Measurements from ENCODE around the gene TECPR1. TPM values are rescaled to one million over a fixed set of nuclear protein-coding genes. Genes with fewer than 3 reads are reported as not detected.

TECPR1 gene
- total RNA-seq, 2 experiments from 2014 or later = 45.6 to 60.7 TPM

GRCh38 chr7:98288064-98288823 is 36.2 kb upstream of the TECPR1 start:
- Mint-ChIP-seq H3K4me1 (peaks cover 3% of the 10 kb centered on the region), H3K9me3 (ENCODE audit: low read depth) (no peaks in the 10 kb centered on the region), H3K36me3 (no peaks in the 10 kb centered on the region), H3K27ac (no peak overlapping the region), H3K4me3 (no peak overlapping the region), H3K27me3 (no peaks in the 10 kb centered on the region)
- ATAC-seq (no peak), DNase-seq (no peak)
- CTCF ChIA-PET = no interaction called here

DNA sequence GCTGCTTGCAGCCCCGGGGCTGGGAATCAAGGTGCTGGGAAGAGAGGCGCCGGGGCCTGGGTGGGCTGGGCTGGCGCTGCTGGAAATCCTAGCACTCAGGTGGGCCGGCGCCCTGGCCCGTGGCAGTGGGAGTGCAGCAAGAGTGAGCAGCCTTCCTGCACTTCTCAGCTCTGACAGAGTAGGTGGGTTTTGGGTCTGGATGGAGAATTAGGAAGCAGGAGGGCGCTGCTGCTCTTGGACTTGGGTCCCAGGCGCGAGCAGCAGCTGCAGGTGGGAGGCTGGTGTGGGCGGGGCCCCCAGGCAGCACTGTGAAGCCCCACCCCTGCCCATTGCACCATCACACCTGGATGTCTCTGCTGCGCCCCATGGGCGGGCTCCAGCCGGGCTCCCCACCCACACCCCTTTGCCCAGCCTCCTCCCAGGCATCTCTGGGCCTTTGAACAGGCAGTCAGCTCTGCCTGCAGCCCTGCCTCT is 35.5 kb upstream of the TECPR1 start:
- Mint-ChIP-seq H3K9me3 (ENCODE audit: low read depth) (no peaks in the 10 kb centered on the region), H3K27ac (no peak overlapping the region), H3K4me3 (no peak overlapping the region), H3K27me3 (no peaks in the 10 kb centered on the region), H3K4me1 (peaks cover 10% of the 10 kb centered on the region), H3K36me3 (peaks cover 4% of the 10 kb centered on the region)
- DNase-seq = no peak
- no peak for ATAC-seq
- CTCF ChIA-PET = no interaction called here

DNA sequence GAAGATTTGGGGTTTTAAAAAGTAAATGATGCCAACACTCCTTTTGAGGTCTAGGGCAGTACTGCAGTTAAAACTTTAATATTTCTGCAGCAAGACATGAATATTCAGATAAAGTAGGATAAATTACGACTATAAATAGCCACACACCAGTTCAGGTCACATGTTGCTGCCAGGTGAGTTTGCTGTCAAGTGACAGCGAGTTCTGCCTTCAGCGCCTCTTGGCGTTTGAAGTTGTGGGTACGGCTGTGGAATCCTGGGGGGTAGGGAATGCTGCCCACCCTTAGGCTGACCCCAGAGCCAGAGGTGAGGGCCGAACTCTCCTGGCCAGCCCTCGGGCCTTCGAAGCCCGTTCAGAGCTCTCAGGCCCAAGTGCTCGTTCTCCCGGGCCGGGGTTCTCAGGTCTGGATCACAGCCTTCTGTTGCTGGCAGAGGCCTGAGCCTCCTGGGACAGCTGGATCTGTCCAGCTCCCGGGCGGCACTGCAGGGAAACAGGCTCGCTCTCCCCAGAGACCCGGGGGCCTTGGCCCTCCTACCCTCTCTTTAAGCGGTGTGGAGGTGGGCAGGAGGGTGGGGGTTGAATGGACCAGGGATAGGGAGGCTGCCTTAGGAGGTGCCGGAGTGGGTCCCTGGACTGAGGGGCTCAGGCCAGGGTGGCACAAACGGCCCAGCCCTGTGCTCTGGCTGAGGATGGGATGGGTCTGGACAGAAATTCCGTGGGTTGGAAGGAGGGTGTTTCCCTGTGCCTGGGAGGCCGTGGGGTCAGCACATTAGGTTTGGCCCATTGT is 34.9 kb upstream of the TECPR1 start:
- ATAC-seq (no peak), DNase-seq (no peak)
- Mint-ChIP-seq H3K36me3 (peaks cover 4% of the 10 kb centered on the region), H3K27ac (no peak overlapping the region), H3K4me1 (peaks cover 14% of the 10 kb centered on the region), H3K27me3 (no peaks in the 10 kb centered on the region), H3K4me3 (no peak overlapping the region), H3K9me3 (ENCODE audit: low read depth) (no peaks in the 10 kb centered on the region)
- CTCF ChIA-PET = no interaction called here

DNA sequence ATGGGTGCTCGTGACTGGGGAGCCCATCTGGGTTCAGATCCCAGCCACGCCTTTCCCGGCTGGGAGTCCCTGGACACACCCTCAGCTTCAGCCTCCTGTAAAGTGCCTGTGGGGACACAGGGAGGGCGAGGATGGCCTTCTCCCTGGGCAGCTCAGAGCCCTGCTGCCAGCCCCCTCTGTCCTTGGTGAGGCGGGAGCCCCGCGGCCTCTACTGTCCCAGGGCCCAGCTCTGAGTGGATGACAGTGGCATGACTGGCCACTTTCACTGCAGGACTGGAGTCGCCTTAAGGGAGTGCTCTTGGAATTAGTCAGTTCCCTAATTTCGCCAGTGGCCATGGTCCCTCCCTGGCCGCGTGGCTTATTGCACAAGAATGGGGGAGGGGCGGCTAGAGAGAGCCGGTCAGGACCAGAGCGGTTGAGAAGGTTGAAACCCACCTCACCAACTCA is 34.1 kb upstream of the TECPR1 start:
- no peaks in the 10 kb centered on the region for H3K9me3 Mint-ChIP-seq (ENCODE audit: low read depth)
- CTCF ChIA-PET = no interaction called here
- H3K27ac Mint-ChIP-seq = no peak overlapping the region
- H3K36me3 Mint-ChIP-seq = peaks cover 4% of the 10 kb centered on the region
- no peaks in the 10 kb centered on the region for H3K27me3 Mint-ChIP-seq
- no peak for ATAC-seq
- DNase-seq = no peak
- peaks cover 14% of the 10 kb centered on the region for H3K4me1 Mint-ChIP-seq
- no peak overlapping the region for H3K4me3 Mint-ChIP-seq

- H3K9me3 Mint-ChIP-seq (ENCODE audit: low read depth) = no peaks in the 10 kb centered on the region
- H3K36me3 Mint-ChIP-seq = peaks cover 4% of the 10 kb centered on the region
- ATAC-seq (no peak), DNase-seq (no peak)
- H3K4me1 Mint-ChIP-seq = peaks cover 18% of the 10 kb centered on the region
- H3K4me3 Mint-ChIP-seq = no peak overlapping the region
- H3K27me3 Mint-ChIP-seq = no peaks in the 10 kb centered on the region
- CTCF ChIA-PET = no interaction called here
- no peak overlapping the region for H3K27ac Mint-ChIP-seq
Observed at GRCh38 chr7:98285157-98286092, 33.4 kb upstream of the TECPR1 start.

GRCh38 chr7:98284335-98285036 is 32.5 kb upstream of the TECPR1 start:
- CTCF ChIA-PET = no interaction called here
- ATAC-seq = no peak
- H3K4me3 Mint-ChIP-seq = no peak overlapping the region
- H3K27me3 Mint-ChIP-seq = no peaks in the 10 kb centered on the region
- no peak overlapping the region for H3K27ac Mint-ChIP-seq
- H3K4me1 Mint-ChIP-seq = peaks cover 18% of the 10 kb centered on the region
- no peaks in the 10 kb centered on the region for H3K9me3 Mint-ChIP-seq (ENCODE audit: low read depth)
- no peak for DNase-seq
- H3K36me3 Mint-ChIP-seq = peaks cover 4% of the 10 kb centered on the region

DNA sequence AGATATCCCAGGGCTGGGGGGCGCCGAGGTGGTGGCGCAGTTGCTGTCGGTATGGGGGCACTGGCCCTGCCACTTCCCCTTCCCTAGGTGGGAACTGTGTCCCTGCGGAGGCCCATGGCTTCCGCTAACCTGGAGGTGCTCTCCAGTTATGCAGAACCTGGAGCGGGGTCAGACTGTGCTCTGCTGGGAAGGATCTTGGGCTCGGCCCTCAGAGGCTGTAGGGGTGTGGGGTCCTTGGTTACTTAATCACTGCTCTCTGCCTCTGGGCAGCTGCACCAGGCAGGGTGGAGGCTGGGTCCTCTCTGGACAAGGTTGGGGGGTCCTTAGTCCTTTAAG is 31.8 kb upstream of the TECPR1 start:
- no peaks in the 10 kb centered on the region for H3K9me3 Mint-ChIP-seq (ENCODE audit: low read depth)
- ATAC-seq (no peak), DNase-seq (no peak)
- no peak overlapping the region for H3K4me3 Mint-ChIP-seq
- peaks cover 18% of the 10 kb centered on the region for H3K4me1 Mint-ChIP-seq
- H3K36me3 Mint-ChIP-seq = peaks cover 4% of the 10 kb centered on the region
- CTCF ChIA-PET = no interaction called here
- no peak overlapping the region for H3K27ac Mint-ChIP-seq
- H3K27me3 Mint-ChIP-seq = no peaks in the 10 kb centered on the region

- Mint-ChIP-seq H3K36me3 (peaks cover 4% of the 10 kb centered on the region), H3K4me3 (peak overlapping the region; percentile 72), H3K27ac (no peak overlapping the region), H3K27me3 (no peaks in the 10 kb centered on the region), H3K4me1 (peaks cover 16% of the 10 kb centered on the region), H3K9me3 (ENCODE audit: low read depth) (no peaks in the 10 kb centered on the region)
- CTCF ChIA-PET = no interaction called here
- no peak for DNase-seq
- no peak for ATAC-seq
Observed at GRCh38 chr7:98283127-98283886, 31.3 kb upstream of the TECPR1 start.

DNA sequence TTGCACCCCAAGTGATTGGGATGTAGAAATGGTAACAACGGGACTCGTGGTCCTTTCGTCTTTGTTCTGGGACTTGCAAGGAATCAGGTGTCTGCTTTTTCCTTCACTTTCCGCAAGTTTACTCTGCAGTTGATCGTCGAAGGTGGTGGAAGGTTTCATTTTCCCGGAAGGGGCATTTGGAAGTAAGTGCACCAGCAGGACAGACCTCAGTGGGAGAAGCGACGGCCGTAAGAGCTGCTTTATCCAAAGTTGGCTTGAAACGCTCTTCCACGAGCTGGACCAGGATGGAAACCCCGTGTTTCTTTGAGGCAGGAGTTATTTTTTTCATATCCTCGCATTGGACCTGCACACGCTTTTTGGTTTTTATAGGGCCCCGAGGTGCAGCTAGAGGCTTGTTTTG is 30.7 kb upstream of the TECPR1 start:
- no peaks in the 10 kb centered on the region for H3K9me3 Mint-ChIP-seq (ENCODE audit: low read depth)
- H3K36me3 Mint-ChIP-seq = peaks cover 4% of the 10 kb centered on the region
- H3K27me3 Mint-ChIP-seq = no peaks in the 10 kb centered on the region
- no peak for DNase-seq
- H3K4me1 Mint-ChIP-seq = peaks cover 16% of the 10 kb centered on the region
- CTCF ChIA-PET = no interaction called here
- peak overlapping the region; percentile 41 for H3K27ac Mint-ChIP-seq
- H3K4me3 Mint-ChIP-seq = peak overlapping the region; percentile 72
- no peak for ATAC-seq

DNA sequence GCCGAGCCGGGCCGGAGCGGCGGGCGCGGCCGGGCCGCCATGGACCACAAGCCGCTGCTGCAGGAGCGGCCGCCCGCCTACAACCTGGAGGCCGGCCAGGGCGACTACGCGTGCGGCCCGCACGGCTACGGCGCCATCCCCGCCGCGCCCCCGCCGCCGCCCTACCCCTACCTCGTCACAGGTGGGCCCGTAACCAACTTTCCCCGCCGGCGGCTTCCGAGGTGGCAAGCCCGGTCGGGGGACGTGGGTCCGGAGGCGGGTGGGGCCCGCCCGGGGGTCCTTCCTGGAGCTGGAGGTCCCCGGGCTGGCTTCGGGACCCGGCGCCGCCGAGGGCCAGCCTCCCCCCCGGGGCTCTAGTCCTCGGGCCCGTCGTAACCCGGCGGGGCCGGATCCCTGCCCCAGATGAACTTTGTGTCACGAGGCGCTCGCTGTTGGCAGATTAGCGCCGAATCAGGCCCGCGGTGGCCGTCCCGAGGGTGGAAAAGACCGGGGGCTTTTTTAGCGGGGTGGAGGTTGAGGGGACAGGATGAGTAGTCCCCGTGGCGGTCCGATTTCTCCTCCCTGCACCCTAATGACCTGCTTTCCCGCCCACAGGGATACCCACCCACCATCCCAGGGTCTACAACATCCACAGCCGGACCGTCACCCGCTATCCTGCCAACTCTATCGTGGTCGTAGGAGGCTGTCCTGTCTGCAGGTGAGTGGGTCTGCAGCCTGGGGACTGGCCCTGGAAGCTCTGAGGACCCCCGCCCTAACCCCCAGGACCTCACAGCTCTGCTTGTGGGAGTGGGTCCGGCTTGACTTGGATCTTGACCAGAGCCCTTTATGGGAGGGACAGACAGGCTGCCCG is 29.9 kb upstream of the TECPR1 start:
- no peaks in the 10 kb centered on the region for H3K27me3 Mint-ChIP-seq
- peaks cover 16% of the 10 kb centered on the region for H3K4me1 Mint-ChIP-seq
- peaks cover 4% of the 10 kb centered on the region for H3K36me3 Mint-ChIP-seq
- no peaks in the 10 kb centered on the region for H3K9me3 Mint-ChIP-seq (ENCODE audit: low read depth)
- H3K4me3 Mint-ChIP-seq = peak overlapping the region; percentile 72
- CTCF ChIA-PET = no interaction called here
- DNase-seq = peak; percentile 53
- H3K27ac Mint-ChIP-seq = peak overlapping the region; percentile 70
- peak; percentile 34 for ATAC-seq

DNA sequence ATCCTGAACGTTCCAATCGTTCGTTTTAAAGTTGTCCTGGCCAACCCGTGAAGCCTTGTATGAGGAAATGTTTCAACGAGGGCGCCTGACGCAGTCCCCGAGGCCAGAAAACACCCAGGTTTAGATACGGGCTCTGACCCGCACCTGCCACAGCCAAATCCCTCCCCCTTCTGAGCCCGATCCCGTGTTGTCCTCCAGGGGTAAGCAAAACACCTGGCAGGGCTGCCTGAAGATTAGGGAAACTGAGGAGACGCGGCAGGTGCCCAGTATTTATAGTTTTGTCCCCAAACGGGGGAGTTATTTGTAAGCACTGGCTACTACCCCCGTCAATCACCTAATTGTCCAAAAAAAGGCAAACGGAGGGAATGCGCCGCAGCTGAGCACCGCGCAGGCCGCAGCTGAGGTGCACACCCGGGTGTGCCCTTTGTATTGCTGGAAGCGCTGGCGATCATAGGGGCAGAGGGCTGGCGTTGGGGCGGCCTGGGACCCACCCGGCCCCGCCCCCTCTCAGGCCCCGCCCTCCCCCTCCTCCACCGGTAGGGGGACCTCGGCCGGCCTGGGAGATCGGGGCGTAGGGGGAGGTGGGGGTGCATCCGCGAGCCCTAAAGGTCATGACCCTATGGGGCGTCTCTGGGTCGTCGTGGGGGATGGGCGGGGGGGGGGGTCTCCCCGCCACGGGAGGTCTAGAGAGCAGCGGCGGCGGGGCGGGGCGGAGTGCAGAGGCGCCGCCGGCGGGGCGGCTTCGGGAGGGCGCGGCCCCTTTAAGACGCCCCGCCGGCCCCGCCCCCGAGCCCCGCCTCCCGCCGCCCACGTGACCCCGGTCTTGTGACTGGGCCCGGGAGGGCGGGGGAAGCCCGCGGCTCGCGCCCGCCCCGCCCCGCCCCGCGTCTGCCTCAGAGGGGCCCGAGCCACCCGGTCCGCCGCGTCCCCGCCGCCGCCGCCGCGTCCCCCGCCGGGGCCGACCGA is 29.0 kb upstream of the TECPR1 start, which contains the start of gene BRI3:
TSS of gene BRI3 (plus strand) at position 896 of the 966 bp plus-strand sequence. CDS start 110 bp downstream, outside the sequence.
- Mint-ChIP-seq H3K4me1 (peaks cover 16% of the 10 kb centered on the region), H3K9me3 (ENCODE audit: low read depth) (no peaks in the 10 kb centered on the region), H3K4me3 (peak within 1 kb of the TSS; percentile 72), H3K27me3 (no peaks in the 10 kb centered on the region), H3K27ac (peak within 1 kb of the TSS; percentile 73), H3K36me3 (peaks cover 4% of the 10 kb centered on the region)
- CTCF ChIA-PET = interaction anchor here (0.6 to 1.3 kb wide), 4 partner anchors 21 to 120 kb away, joined by 3 read pairs; partner anchors contain the start of gene BAIAP2L1
- peak; percentile 92 for DNase-seq
- peak; percentile 86 for ATAC-seq
